SKM-1 (cell line): ENCODE results near the gene GOLPH3L.
"Not testable (repeated sequence)": the region's sequence is repeated elsewhere in the genome, so short reads cannot be mapped to it uniquely, and the experiment has no call there.

Source experiments
- DNase-seq: peaks from one replicate; lab custom pipeline; 2025; ENCODE audit not compliant: unreplicated experiment; lab: John Stamatoyannopoulos, UW

Gene GOLPH3L

DNA sequence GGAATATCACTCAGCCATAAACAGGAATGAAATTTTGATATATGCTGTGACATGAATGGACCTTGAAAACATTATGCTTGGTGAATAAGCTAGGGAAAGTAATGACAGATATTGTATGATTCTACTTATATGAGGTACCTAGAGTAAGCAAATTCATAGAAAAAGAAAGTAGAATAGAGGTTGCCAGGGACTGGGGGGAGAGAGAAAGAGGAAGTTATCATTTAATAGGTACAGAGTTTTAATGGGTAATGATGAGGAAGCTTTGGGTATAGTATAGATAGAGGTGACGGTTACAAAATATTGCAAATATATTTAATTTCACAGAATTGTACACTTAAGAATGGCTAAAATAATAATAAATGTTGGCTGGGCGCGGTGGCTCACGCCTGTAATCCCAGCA lies 36.4 kb downstream of the GOLPH3L start:
- no peak for DNase-seq

DNA sequence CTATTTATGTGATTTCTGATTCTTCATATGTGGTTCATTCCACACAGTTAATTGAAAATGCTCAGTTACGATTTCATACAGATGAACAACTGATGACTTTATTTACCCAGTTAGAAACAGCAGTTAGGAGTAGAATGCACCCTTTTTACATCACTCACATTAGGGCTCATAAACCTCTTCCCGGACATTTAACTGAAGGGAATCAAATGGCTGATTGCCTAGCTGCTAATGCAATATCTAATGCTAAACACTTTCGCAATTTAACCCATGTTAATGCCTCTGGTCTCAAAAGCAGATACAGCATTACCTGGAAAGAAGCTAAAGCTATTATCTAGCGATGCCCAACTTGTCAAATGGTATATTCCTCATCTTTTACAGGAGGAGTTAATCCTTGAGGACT lies 39.9 kb downstream of the GOLPH3L start:
- DNase-seq = not testable (repeated sequence)

DNA sequence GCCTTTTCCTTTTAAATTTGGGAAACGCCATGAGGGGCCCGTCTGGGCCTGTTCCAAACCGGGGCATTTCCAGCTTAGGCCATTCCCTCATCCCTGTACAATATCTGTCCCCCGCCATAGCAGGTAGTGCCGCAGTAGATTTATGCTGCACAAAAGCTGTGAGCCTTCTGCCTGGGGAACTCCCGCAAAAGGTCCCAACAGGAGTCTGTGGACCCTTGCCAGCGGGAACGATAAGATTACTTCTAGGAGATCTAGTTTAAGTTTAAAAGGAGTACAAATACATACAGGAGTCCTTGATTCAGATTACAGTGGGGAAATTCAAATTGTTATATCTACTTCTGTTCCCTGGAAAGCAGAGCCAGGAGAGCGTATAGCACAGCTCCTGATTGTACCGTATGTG lies 42.3 kb downstream of the GOLPH3L start:
- DNase-seq = not testable (repeated sequence)

DNA sequence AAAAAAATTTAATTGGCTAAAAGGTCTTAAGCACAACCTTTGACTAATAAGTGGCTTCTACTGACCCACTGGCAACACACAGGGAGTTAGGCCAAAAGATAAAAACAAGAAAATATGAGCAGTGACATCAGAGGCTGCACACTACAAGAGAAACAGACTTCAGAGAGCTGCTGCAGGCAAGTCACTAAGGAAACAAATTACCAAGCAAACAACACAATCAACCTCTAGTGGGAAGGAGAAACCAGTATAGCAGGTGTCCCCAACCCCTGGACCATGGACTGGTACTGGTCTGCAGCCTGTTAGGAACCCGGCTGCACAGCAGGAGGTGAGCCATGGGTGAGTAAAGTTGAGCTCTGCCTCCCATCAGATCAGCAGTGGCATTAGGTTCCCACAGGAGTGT lies 46.8 kb downstream of the GOLPH3L start:
- no peak for DNase-seq

DNA sequence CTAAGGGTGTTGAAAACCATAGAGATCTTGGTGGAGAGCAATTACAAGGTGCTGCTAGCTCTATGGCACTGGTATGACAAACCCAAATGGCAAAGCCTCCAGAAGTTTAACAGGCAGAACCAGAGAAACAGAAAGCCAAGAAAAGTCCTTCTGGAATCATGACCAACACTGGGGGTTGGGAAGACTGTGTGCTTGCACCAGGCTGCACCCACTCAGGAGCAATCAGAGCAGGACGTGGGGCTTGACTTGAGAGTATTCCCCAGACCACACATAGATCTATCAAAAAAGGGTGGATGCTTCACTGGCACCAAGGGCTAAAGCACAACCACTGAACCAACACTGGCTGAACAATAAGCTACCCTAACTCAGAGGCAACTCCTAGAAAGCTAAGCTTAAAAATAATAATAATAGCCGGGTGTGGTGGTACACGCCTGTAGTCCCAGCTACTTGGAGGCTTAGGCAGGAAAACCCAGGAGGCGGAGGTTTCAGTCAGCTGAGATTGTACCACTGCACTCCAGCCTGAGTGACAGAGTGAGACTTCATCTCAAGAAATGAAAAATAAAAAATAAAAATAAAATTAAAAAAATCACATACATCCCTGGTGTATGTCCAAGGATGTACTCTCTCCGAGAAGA lies 47.4 kb downstream of the GOLPH3L start:
- no peak for DNase-seq

DNA sequence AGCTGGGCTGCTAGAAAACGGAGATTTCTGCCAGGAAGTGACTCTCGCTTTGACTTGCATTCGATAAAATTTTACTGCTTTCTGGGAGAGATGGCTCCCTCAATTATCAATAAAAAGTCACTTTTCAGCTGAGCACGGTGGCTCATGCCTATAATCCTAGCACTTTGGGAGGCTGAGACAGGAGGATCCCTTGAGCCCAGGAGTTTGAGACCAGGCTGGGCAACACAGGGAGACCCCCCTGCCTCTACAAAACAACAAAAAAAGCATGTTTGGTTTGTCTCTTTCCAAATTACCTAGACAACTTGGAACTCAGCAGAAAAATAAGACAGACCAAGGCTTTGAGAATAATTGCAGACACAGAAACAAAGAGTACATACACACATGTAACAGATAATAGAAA lies 54.7 kb downstream of the GOLPH3L start:
- DNase-seq = no peak

DNA sequence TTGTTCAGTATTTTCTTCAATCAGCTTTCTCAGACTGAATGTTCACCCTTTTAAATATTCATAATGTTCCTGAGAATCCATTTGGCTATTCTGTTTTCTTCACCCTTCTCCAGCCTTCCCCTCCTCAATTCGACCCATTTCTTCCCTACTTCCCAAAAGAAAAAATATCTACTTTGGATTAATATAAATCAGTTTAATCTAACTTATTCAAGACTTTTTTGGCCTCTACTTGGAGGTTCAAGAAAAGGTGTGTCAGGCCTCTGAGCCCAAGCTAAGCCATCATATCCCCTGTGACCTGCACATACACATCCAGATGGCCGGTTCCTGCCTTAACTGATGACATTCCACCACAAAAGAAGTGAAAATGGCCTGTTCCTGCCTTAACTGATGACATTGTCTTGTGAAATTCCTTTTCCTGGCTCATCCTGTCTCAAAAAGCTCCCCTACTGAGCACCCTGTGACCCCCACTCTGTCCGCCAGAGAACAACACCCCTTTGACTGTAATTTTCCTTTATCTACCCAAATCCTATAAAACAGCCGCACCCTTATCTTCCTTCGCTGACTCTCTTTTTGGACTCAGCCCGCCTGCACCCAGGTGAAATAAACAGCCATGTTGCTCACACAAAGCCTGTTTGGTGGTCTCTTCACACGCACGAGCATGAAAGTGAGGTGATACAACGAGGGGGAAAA lies 55.7 kb downstream of the GOLPH3L start:
- DNase-seq = not testable (repeated sequence)

DNA sequence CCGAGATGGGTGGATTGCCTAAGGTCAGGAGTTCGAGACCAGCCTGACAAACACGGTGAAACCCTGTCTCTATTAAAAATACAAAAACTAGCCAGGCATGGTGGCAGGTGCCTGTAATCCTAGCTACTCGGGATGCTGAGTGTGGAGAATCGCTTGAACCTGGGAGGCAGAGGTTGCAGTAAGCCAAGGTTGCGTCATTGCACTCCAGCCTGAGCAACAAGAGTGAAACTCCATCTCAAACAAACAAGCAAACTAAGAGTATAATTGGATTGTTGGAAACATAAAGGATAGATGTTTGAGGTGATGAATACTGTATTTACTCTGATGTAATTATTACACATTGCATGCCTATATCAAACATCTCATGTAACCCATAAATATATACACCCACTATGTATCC lies 58.5 kb downstream of the GOLPH3L start:
- not testable (repeated sequence) for DNase-seq

DNA sequence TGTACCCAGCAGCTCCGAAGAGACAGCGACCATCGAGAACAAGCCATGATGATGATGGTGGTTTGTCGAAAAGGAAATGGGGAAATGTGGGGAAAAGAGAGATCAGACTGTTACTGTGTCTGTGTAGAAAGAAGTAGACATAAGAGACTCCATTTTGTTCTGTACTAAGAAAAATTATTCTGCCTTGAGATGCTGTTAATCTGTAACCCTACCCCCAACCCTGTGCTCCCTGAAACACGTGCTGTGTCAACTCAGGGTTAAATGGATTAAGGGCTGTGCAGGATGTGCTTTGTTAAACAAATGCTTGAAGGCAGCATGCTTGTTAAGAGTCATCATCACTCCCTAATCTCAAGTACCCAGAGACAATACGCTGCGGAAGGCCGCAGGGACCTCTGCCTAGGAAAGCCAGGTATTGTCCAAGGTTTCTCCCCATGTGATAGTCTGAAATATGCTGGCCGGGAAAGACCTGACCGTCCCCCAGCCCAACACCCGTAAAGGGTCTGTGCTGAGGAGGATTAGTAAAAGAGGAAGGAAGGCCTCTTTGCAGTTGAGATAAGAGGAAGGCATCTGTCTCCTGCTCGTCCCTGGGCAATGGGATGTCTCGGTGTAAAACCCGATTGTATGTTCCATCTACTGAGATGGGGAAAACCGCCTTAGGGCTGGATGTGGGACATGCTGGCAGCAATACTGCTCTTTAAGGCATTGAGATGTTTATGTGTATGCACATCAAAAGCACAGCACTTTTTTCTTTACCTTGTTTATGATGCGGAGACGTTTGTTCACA lies 61.9 kb downstream of the GOLPH3L start:
- not testable (repeated sequence) for DNase-seq

DNA sequence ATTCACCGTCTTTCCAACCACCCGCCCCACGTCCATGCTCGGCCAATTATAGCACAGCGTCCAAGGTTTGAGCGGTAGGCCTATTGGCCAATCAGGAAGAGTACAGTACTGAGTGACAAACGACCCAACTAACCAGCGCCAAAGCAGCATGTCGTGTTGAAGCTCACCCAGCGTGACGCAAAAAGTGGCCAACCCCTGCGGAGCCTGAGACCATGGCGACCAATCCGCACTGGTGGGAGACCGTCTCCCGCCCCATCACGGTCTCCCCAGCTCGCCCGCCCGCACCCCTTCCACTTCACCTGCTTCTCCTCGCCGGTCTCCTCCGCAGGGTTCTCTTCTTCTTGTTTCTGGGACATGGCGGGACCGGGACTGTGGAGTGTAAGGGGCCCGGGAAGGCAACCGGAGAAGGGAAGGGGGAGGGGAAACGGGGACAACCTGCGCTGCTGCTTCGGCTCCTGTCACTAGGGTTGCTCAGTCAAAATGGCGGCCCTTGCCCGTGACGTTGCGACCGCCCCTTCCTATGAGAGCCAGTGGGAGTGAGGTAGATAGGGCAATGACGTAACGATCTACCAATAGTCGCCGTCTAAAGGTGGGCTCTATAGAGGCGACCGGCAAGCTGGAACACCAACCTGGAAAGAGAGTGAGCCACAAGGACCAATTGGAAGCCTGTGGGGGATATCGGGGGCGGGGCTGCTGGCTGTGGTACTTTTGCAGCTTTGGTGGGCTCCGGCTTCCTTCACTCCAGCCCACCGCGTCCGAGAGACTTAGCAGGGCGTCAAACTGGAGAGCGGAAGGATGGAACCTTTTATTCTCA lies 67.6 kb downstream of the GOLPH3L start, which contains the start of gene ENSA:
TSS of gene ENSA (minus strand) at position 498 of the 814 bp plus-strand sequence. CDS start at position 356, 142 bp downstream.
- DNase-seq = peak; percentile 100

DNA sequence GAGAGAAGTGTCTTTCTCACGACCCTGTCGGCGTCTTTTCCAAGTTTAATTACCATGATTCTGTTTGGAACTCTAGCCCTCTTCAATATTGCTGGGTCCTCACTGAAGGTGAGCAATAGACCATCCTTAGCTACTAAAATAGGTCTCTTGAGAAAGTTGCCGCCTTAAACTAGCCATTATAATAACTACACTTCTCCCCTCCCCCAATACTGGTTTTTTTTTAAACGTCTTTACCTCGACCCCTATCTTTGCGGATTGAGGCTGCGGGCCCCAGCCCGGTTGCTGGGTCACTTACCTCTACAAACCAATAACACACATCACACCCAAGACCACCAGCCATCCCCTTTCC lies 68.2 kb downstream of the GOLPH3L start:
- DNase-seq = no peak

DNA sequence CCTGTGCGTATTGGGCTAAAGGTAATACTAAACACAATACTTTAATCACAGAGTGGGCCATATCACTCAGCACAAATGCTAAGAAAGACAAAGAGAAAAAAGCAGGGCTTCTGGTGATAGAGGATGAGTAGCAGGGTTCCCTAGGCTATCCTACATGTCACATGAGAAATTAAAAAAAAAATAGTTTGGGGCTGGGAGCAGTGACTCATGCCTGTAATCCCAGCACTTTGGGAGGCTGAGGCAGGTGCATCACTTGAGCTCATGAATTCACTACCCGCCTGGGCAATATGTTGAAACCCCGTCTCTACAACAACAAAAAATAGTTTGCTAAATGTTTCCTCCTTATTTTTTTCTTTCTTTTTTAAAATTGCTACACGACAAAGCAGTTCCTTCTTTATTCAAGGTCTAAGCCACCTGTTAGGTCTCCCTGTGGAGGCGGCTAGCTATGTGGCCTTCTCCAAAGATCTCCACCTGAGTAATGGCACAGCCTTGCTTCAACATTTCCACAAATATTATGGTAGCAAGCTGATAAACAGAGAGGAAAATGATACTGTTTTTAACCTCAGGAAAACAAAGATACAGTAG lies 69.0 kb downstream of the GOLPH3L start:
- DNase-seq = no peak

DNA sequence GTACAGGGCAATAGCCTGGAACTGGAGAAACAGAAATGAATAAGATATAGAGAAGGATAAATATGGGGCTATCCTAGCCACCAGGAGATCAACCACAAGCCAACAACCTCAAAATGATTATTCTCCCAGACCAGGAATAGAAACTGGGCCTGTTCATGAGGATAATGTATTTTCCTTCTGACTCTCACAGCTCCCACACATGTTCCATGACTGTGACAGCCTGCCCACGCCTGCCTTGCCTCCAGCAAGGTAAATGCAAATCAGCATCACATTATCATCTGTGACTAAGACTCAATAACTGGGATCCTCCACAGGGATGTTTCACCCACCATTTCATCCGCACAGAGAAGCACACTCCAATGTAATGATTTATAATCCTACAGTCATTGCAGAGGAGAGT lies 70.8 kb downstream of the GOLPH3L start:
- no peak for DNase-seq

DNA sequence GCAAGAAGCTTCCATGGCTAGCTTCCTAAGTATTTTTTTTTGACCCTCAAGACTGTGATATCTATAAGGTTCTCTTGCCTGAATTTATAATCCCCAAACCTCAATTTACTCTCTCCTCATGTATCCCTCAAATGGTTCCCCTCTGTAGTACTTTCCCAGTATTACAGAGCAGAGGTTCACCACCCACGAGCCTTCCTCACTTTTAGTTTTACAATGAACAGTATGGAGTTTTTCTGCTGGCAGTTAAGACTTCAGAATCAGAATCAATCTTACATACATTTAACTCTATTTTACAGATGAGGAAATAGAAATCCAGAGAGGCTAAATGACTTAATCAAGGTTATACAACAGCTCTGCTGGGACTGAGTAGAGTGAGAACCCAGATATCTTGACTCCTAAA lies 72.4 kb downstream of the GOLPH3L start:
- not testable (repeated sequence) for DNase-seq

DNA sequence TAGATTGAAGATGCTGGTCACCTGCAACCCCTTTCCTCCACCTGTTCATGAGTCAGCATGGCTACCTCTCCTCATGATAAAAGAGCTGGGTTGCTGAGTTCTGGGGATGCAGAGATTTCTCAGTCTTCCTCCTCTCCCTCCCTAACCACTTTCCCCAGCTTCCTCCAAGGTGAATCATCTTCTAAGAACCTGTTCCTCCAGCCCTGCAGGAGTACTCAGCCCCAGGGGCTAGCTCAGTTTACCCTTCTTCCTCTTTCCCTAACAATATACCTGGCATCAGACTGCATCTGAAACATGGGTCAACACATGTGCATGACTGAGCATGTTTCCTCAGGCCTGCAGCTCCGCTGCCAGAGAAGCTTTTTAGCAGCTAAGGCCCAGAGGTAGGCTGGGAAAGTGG lies 72.8 kb downstream of the GOLPH3L start:
- DNase-seq = not testable (repeated sequence)

DNA sequence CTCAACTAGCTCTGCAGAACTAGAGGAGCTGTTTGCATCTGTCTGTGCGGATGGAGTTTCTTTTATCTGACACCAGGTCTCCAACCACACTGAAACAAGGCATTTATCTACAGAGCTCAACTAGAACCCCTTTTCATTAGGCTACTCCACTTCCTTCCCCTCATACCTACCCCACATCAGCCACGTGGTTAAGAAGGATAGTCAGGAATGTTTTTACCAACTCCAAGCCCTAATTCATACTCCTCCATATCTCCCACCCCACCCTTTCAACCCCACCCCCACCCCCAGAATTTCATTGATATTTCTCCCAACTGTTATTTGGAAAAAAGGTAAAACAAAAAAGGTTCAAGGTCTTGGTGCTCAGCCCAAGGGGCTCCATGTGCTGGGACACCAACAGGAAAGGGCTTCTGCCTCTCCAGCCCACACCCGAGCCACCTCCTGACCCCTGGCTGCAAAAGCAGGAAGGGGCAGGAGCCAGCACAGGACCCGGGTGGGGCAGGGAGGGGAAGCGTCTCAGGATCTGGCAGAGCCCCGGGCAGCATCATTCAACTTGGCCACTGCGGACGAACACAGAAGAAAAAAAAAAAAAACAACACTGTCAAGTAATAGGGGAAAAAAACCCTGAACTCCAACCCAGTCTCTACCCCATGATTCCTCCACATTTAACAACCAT lies 74.5 kb downstream of the GOLPH3L start:
- DNase-seq = no peak

DNA sequence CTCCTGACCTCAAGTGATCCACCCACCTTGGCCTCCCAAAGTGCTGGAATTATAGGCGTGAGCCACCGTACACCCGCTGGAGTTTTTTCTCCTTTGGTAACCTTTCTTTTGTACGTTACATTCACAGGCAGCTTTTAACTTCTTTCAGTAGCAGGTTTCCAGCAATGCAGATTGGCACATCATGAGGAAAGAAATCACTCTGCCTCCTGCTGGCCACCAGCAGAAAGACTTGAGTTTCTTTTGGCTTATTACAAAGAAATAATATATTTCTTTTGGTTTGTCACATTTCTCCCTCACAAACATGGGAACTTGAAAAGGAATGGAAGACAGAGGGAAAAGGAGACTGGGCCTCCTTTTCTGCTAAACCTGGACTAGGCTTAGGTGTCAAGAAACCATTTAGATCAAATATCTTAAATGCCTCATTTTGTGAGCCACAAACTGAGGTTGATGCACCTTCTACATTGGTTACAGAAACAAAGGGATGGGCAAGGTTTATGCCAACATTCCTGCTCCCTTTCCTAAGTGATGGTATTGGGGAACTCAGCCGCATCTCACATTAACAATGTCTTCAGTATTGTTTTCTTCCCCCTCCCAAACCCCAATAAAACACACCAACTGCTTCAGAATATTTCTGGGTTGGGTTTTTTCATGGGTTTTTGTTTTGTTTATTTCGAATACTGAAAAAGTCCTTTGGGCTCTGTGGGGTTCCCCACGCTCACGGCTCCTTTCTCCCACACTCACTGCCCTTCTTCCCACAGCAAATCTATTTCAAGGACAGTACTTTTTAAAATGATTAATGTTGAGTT lies 75.3 kb downstream of the GOLPH3L start:
- DNase-seq = peak; percentile 53

DNA sequence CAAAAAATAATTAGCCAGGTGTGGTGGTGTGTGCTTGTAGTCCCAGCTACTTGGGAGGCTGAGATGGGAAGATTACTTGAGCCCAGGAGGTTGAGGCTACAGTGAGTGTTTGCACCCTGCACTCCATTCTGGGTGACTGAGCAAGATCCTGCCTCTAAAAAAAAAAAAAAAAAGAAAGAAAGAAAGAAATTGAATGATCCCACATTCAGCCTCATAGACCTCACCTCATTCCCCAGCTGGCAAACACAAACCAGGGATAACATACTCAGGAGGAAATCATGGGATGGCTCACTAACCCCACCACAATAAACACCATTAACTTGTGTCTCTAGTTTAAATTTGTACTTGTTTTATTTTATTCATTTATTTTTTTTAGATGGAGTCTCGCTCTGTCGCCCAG lies 76.0 kb downstream of the GOLPH3L start:
- DNase-seq = no peak
